HG03135 (cell line): ENCODE results near the gene UQCC3.
"Not testable (repeated sequence)": the region's sequence is repeated elsewhere in the genome, so short reads cannot be mapped to it uniquely, and the experiment has no call there.

Experiments used
- ATAC-seq: cut with Tn5 transposase; IDR thresholded peaks from one replicate; pipeline ENCODE4 v1.9.1; 2021; ENCODE audit warnings: mild to moderate bottlenecking, moderate library complexity; ENCODE audit not compliant: unreplicated experiment

Gene UQCC3

DNA sequence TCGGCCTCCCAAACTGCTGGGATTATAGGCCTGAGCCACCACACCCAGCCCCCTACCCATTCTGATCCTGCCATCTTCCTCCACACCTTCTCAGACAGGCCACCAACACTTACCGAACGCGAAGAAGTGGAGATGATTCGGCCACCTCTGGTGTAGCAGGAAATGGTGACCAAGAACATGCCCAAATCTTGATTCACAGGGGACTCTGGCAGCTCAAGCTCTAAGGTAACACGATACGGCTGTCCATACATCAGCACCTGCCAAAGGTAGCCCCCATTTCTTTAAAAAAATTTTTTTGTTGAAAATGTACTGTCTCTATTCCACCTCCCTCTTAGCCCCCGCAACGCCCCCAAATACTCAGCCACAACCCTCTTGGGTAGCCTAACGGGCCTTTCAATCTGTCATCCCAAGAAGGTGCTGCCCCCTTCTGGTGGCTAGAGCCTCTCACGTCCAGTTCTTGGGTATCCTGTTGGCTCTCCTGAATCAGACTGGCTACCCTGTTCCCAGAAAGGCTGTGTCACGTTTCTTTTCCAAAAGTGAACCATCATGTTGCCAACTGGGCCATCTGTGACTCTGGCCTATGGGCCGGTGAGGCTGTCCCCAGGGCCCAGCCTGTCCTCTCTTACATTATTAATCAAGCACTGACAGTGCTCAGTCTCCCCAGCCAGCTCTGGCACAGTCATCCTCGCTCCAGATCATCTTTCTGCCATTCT lies 23.1 kb downstream of the UQCC3 start:
- no peak for ATAC-seq

DNA sequence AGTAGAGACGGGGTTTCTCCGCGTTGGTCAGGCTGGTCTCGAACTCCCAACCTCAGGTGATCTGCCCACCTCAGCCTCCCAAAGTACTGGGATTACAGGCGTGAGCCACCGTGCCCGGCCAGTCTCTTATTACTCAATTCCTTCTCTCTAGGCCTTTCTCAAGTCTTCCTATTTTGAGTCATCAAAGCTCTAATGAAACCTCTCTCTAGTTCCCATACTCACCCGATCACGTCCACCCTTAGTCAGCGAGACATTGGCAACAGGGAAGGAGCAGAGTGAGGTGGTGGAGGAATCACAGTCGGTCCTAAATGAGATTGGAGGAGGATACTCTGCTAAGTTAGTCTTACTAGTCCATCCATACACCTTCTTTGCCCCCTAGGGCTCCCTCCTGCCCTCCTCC lies 30.8 kb downstream of the UQCC3 start:
- ATAC-seq, result no peak

DNA sequence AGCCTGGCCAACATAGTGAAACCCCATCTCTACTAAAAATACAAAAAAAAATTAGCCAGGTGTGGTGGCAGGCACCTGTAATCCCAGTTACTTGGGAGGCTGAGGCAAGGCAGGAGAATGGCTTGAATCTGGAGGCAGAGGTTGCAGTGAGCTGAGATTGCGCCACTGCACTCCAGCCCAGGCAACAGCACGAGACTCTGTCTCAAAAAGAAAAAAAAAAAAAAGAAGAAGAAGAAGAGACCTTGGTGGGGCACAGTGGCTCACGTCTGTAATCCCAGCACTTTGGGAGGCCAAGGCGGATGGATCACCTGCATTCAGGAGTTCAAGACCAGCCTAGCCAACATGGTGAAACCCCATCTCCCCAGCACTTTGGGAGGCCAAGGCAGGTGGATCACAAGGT lies 32.4 kb downstream of the UQCC3 start:
- ATAC-seq, result not testable (repeated sequence)

DNA sequence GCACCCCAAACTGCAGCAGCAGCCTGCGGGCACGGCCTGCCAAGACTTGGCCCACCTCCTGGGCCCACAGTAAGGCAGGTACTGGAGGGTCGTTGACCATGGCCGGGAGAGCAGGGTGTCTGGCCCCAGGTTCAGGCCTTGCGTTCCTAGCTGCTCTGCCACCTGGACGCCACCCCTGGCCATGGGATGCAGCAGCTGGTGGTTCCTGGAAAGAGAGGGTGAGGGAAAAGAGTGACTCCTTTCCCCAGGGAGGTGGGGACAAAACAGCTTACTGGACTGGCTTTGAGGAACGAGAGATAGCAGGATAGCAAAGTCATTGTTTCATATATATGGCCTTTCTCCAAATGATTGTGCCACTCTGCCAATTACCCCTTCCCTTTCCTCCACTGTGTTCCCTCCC lies 33.9 kb downstream of the UQCC3 start:
- ATAC-seq, result no peak

DNA sequence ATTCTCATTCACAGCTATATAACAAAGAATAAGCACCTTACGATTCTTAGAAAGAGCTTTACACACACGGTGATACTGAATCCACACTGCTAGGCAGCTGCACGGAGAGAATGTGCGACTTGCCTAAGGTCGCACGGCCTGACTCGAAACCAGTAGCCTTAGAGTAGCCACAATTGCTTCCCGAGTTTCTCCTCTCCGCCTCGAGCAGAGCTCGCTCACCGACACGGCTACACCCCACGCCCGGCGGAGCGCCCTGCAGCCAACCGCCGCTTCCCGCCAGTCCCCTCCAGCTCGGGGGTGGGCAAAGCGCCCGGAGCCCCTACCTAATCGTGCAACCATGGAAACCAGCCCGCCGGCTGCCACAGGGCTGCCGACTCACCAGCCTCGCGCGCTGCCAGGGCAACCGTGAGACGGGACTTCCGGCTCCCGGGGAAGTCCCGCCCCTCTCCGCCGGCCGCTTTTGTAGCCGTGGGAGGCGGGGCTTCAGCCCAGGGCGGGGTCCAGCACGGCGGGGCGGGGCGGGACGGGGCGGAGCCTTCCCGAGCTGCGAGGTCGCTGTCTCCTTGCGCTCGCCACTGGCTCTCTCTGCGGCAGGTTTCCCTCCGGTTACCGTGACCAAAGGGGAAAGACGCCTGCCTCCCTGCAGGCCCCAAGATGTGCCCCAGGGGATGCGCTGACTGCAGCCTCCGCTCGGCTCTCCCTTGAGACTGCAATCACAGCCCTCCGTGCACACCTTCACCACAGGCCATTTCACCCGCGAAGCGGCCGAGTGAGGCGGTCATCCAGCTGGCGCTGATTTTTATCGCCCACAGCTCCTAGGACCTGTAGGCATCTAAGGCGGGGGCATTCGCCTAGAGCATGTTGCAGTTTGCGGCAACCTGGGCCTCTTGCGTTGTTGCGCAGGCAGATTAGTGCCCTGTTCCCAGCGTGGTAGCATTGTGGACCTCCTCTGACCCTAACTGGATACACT lies 34.7 kb downstream of the UQCC3 start:
- peak; percentile 64 for ATAC-seq

DNA sequence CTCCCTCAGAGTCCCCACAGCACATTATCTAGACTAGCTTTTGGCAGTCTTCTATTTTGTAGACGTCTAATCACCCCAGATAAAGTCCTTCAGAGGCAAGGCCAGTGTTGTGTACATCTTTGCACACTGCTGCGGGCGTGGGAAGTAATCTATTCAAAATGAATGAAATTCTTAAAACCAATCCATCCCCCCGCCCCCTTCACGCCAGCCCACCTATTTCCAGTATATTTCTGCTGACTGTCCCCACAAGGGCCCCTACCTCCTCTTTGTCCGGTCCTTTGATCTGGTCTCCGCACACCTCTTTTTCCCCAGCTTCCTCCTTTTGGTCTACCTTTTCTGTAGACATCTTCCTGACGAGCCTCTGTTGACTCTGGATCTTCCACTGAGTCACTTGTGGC lies 35.4 kb downstream of the UQCC3 start:
- ATAC-seq, result no peak

DNA sequence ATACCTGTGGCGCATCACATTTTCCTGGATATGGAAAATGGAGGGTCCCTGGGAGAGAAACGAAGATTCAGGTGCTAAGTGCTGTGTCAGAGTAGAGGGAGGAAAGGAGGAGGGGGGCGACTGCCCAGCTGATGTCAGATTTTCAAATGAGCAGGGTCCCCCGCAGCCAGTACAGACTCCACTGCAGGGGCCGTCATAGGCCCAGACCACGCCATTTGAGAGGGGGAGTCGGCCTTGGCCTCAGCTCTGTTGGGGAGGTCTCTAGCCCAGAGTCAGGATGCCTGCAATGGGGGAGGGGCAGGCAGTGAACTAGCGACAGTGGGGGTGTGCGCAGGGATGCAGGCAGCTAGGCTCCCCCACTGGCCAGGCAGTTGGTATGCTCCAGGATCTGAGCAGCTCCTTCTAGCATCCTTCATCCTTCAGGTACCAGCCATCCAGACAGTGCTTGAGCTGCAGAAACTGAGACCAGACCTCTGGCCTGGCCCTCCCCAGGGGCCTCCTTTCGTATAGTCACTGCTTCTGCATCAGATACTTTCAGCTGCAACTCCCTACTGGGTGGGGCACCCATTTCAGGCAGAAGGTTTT lies 35.9 kb downstream of the UQCC3 start, which contains the start of the genes BSCL2 and GNG3:
Gene BSCL2 (minus strand): TSS at position 148 of the 585 bp plus-strand sequence. CDS start 229 bp downstream, outside the sequence.
Gene GNG3 (plus strand): TSS at position 400 of the 585 bp plus-strand sequence. CDS start 620 bp downstream, outside the sequence.
- no peak for ATAC-seq

DNA sequence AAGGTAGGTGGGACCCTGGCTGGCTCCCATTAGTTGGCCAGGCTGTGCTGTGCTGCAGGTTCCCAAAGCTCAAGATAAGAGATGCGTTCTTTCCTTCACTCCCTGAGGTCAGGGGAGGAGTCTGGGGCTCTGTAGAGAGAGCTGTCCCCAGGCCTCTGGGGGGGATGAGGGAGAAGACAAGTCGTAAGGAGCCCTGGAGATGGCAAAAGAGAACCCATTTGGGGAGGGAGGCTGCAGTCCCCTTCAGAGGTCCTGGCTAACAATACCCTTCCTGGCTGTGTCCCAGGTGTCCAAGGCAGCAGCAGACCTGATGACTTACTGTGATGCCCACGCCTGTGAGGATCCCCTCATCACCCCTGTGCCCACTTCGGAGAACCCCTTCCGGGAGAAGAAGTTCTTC lies 36.9 kb downstream of the UQCC3 start:
- no peak for ATAC-seq

DNA sequence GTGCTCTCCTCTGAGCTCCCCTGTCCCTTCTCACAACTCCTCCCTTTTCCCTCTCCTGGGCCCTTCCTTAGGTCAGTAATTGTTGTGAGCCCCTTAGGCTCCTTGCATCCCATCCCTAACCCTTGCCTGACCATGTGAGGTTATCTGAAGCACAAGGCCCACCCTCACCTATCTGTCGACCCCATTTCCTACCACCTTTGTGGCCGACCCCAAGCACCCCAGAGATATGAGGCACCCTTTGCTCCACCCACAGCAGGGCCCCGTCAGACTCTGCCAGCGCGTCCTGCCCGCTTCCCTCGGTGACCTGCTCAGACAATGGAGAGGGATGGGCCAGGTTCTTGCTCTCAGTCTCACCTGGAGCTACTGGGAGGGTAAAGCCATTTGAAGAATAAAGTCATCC lies 37.3 kb downstream of the UQCC3 start:
- no peak for ATAC-seq

DNA sequence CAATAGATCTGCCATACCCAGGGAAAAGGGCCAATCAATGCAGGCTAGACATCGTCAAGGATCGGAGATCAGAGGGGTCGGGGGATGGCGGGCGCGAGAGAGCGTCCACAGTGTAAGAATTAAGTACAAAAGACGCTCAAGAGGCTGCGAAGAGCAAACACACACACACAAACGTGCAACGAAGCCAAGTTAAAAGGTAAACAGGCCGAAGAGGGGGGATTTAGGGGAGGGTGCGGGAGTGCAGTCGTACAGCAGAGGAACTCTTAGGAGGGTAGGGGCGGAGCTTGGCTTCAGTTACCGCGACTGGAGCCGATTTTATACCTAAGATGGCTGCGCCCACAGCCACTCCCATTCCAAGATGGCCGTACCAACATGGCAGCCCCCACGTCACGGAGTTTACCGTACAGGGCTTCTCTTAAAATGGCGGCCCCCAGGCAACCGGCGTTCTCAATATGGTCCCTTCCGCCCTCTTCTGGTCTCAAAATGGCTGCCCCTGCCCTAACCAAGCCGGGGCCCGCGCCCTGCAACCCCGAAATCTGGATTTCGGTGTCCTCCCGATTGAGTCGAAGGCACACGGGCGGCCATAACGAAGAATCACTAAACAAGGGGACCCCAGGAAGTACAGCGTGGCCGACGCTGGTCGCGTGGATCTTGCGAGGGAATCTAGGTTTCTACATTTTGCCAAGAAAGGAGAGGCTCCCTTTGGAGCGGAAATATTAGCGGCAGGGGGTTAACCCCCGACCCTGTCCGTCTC lies 38.0 kb downstream of the UQCC3 start:
- ATAC-seq, result peak; percentile 67

DNA sequence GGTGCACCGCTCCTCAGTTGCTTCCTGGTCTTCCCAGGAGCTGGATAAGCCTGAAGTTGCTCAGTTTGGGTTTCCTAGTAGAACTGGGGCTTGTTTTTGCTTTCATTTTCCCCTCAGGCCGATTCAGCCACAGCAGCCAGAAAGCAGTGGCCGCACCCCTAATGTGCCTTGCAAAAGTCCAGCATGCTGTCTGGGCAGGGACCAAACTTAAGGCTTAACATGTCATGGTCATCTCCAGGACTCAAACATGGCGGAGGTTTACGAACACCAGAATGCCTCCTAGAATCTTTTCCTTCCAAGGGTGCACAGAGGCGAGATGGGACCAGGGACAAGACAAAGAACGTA lies 38.5 kb downstream of the UQCC3 start:
- peak; percentile 12 for ATAC-seq

DNA sequence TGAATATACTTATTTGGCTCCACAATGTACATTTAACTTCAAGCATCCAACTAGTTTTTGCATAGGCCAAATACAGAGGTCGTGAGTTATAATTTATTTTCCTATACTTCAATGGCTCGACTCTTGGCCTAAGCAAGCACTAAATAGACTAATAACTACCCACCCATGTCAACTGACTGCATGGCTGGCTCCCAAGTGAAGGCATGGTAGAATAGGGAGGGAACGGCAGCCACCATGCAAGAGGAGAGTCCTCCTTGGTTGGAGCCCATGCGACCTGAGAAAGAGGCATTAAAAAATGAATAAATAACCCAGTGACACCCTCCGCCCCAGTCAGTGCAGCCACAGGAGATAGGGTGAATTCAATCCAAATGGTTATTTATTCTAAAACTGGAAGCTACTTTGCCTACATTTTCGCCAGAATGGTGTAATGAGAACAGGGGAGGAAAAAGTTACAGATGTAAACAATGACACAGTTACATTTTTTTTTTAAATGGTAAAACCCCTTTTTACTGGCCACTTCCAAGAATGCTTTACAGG lies 40.9 kb downstream of the UQCC3 start:
- no peak for ATAC-seq

DNA sequence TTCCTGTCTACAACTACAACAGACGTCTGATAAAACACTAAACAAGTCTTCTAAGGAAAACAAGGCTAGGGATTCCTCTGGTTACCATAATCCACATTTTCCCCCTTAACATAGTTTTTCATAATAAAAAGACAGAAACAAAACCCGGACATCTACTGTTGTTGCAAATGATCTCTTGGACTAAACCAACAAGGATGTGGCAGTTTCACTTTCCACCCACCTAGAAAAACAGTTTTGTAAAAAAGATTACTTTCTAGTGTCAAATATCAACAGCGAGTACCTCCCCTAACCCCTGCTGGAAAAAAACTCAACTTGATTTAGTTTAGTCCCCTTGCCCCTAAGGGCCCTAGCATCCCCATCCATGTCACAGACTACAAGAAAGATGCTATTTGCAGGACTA lies 41.4 kb downstream of the UQCC3 start:
- ATAC-seq, result no peak

DNA sequence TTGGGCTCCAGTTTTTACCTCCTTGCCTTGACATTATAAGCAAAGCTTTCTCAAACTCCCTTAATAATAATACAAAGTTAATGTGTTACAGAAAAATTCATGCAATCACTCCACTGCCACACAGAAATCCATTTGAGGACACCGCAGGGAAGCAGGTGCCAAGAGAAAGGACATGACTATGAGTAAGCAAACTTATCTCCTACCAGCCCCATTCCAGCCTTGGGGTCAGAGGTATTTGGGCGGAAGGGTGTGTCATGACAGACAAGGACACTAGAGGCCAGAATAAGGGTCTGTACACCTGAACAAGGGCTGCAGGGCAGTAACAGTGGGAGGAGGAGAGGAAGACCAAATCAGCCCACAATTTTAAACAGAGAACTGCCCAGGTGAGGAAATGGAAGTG lies 41.9 kb downstream of the UQCC3 start:
- no peak for ATAC-seq

DNA sequence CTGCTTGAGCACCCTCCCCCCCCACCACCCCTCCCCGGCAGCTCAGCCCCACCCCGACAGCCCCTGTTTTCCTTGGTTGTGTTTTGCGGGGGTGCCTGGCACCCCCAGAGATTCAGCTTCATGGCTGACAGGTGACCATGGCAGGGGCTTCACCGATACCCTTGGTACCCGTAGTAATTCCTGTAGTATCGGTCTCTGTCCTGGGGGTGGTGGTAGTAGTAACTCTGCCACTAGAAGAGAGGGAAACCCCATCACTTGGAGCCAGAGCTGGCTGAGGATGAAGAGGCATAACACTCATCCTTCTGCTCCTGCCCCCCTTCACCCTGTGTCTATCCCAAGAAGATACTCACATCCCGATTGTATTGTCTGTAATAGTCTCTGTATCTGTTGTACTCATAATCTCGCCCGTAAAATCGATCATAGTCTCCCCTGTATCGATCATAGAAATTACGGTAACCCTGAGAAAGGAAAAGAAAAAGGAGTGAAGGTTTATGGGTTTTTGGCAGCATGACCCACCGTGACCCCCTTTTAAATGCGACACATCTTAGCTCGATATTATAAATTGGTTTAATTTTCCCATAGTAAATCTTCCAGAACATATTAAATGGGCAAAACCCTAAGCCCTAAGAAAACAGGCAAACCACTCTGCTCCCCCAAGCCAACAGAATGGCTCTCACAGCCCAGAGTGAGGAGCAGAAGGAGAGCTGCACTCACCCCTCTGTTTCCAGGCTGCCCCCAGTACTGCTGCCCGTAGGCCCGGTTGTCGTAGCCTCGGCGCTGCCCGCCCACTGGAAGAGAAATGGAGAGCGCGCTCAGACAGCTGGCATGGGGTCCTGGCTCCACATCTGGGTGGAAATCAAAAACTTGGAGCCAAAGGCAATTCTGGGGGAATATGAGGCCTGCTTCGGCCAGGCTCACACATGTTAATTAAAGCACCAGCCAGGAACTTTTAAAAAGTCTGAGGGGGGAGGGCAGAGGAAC lies 44.0 kb downstream of the UQCC3 start:
- no peak for ATAC-seq

DNA sequence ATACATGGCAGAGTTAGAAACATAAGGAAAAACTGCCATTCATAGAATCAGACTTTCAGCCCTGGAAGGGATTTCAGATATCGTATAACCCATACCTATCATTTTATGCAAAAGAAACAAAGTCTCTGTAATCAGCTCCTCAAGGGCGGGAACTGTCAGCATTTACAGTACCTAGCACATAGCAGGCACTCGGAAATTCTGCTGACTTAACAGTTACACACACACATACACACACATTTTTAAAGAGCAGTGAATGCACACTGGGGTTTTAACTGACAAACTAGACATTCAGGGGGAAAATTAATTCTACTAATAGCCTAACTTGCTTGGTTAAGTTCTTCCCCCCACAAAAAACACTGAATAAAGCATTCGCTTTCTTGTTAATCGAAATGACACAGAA lies 44.7 kb downstream of the UQCC3 start:
- no peak for ATAC-seq

DNA sequence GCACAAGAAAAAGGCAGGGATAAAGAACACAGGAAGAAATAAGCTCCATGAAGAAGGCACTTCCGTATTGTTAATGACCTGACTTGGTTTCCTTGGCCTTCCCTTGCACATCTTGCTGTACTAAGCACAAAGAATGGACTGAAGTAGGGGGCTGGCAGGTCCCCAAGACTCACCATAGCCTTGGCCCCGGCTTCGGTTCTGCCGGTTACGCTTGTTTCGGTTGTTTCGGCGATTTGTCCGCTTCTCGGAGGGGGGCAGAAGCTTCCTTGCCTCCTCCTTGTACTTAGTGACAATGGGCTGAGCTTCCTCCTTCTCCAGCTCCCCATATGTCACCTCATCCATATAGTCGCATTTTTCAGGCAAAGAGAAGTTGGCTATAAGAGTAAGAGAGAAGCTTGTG lies 45.3 kb downstream of the UQCC3 start:
- ATAC-seq, result no peak

DNA sequence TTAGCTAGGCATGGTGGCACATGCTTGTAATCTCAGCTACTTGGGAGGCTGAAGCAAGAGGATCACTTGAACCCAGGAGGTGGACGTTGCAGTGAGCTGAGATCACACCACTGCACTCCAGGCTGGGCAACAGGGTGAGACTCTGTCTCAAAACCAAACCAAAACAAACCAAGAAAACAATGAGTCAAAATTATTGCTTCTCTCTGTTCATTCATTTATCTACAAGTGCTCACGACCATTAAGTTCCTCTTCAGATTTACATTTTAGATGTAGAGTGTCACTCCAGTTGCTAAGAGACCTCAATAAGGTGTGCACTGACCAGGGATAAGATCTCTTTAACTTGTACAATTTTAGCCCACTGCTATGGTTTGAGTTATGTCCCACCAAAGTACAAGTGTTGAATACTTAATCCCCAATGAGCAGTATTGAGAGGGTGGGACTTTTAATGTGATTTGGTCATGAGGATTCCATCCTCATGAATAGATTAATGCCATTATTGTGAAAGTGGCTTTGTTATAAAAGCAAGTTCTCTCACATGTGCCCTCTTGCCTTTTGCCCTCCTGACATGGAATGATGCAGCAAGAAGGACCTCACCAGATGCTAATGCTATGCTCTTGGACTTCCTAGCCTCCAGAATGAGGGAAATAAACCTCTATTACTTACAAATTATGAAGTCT lies 48.0 kb downstream of the UQCC3 start:
- ATAC-seq, result no peak

DNA sequence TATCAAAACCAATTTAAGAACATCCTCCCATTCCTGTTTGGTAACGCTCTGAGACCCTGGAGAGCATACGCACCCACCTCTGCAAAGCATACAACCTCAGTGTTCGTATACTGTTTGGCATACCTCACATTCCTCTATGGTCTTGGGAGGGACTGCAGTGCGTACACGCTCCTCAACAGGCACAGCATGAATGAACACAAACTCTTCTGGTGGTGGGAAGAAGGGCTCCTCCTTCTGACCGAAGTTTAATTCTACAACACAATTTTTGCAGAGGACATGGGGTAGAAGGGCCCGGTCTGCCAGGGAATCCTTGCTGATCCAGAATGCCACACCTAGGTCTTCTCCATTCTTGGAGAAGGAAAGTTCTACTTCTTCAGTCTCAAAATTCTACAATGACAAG lies 50.5 kb downstream of the UQCC3 start:
- no peak for ATAC-seq
